Sciatic nerve (tissue), 2 donors: ENCODE measurements around the gene CCDC33. TPM values are rescaled to one million over a fixed set of nuclear protein-coding genes. Genes with fewer than 3 reads are reported as not detected.

ENCODE experiments used
- ATAC-seq: fragments of 200-7000 bp; cut with Tn5 transposase; one replicate; pipeline ENCODE4 v1.9.1; 2020; ENCODE audit warnings: mild to moderate bottlenecking, moderate library complexity
- DNase-seq: peaks from one replicate; pipeline ENCODE4 v3.0.0-alpha.2; 2020; ENCODE audit warnings: low spot score
- intact Hi-C: fragments of 100-400 bp; cut with DNase I; formaldehyde crosslinking; loops from one replicate; pipeline ENCODE4 v1.14.2; 2022
- total RNA-seq: library from RNA; stranded (reverse); fragmentation: NEBNext Ultra II Directional; extraction: Animal tissue kit (Norgen Biotek cat#: 25700); gene quantifications from one replicate; pipeline ENCODE4 v1.2.1, GENCODE V29; 2021
- donor health status: DM: no; HTN: no; CAD: no.
- donor health status: DM: no; HTN: no; CAD: no.

The CCDC33 gene
- total RNA-seq, 1 donor from 2014 or later: not detected

- ATAC-seq: no peak
Measured at GRCh38 chr15:74381190-74381453, 145.0 kb downstream of the CCDC33 start.

DNA sequence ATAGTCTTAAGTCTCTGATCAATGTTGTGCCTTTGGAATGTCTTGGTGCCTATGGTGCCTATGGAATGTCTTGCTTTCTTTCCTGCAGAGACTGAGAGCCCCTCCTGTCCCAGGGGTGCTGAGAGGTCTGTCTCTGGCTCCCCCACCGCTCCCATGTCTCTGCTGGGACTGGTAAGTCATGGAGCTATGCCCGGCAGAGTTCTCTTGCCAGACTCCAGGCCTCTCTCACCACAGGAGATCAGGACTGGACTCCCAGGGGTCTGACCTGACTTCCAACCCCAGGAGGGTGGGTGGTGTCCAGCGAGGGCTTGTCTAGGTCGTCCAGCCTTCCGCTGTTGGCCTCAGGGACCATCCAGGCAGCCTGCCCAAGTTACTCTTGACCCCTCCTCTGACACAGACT, 145.4 kb downstream of the CCDC33 start:
- intact Hi-C loops: loop anchor here (5.0 kb wide), 1 partner anchor 386 kb away; no protein-coding TSS in a partner anchor
- ATAC-seq (no peak), DNase-seq (no peak)

More at GRCh38 chr15:74381190-74381453, 145.0 kb downstream of the CCDC33 start:
- intact Hi-C loops: loop anchor here (5.0 kb wide), 1 partner anchor 386 kb away; no protein-coding TSS in a partner anchor
- DNase-seq: no peak

DNA sequence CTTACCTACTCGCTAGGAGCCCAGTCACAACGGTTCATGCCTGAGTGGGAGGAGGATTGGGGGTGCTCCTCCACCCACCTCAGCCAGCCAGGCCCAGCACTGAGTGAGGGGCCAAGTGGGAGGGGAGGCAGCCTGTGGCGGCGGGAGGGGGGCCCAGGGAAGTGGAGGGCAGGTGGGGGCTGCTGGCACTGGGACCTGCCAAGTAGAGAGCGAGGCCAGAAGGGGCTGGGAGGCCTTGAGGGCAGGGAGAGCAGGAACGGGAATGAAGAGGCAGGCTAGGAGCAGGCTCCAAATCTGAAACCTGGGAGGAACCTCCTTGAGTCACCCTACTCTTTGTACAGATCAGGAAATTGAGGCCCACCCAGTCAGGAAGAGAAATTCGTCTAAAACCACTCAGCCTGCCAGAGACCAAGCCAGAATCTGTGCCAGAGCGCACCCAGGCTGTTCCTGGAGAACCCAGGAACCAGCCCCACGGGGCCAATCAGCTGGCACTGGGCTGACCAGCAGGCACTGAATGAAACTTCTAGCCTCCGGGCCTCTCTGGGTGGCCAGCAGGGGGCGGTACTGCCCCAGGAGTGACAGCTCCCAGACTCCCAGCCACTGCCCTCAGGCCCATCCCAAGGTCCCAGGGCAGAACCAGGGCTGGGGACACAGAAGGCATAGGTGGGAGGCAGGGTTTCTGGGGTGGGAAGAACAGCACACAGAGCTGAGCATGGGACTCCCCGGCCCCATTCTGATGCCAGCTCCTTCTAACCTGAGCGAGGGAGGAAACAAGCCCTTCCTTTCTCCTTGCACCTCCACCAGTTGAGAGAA, 146.1 kb downstream of the CCDC33 start:
- ATAC-seq: peak; percentile 92
- intact Hi-C loops: loop anchor here (2.0 to 5.0 kb wide), 2 partner anchors 55 to 385 kb away; no protein-coding TSS in a partner anchor
- peak; percentile 93 for DNase-seq

DNA sequence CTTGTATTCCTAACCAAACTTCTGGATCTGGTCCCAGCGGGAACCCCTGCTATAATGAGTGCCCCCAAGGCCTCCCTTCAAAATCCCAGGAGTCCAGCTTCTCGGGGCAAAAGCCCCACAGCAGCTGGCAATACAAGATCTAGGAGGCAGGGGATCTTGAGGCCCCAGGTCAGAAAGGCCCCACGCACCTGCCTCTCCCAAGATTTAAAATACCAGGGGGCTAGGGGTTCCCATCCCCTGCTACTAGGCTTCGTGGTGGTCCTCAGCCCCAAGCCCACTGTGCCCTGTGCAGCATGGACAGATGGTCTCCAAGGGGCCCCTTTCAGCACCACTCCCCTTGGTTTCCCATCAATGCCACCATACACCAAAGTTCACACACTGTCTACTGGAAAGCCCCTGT, 147.2 kb downstream of the CCDC33 start:
- DNase-seq (no peak), ATAC-seq (no peak)
- intact Hi-C loops: loop anchor here (2.0 to 5.0 kb wide), 2 partner anchors 54 to 384 kb away; no protein-coding TSS in a partner anchor

DNA sequence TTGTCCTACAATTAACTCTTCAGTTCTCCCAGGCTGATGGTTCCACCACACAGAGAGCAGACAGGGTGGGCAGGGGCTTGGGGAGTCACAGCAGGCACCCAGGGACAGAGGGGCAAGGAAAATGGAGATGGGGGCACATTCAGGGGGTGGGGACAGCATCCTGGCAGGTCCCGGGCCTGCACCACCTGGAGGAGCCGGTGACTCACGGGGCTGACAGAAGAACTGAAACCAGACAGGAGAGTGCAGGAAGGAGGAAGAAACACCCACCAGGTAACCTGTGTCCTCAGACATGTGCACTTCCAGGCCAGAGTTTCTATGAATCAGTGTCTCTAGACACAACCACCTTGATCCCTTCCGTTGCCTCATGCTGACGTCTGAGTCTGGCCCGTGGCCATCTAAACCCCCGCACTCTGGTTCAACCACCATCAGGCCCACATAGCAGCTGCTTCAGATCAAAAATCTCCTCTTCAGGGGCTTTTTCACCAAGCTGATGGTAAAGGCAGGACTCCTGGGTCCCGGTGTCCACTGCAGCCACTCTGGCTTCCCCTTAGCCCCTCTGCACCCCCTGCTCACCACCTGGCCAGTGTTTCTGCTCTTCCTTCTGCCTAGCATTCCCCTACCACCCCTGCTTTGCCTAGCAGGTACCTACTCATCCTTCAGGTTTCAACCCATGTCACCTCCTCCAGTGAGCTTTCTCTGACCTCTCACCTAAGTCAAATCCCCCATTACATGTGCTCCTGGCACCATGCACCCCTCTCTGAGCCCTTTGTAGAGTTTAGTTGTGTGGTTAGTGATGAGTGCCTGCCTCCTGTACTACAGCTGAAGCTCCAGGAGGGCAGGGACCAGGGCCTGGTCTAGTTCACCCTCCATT, 147.8 kb downstream of the CCDC33 start:
- intact Hi-C loops: loop anchor here (2.0 to 5.0 kb wide), 2 partner anchors 53 to 383 kb away; no protein-coding TSS in a partner anchor
- ATAC-seq (no peak), DNase-seq (no peak)

- DNase-seq (no peak), ATAC-seq (no peak)
- intact Hi-C loops: loop anchor here (5.0 kb wide), 1 partner anchor 383 kb away; no protein-coding TSS in a partner anchor
Measured at GRCh38 chr15:74384566-74384880, 148.4 kb downstream of the CCDC33 start.

DNA sequence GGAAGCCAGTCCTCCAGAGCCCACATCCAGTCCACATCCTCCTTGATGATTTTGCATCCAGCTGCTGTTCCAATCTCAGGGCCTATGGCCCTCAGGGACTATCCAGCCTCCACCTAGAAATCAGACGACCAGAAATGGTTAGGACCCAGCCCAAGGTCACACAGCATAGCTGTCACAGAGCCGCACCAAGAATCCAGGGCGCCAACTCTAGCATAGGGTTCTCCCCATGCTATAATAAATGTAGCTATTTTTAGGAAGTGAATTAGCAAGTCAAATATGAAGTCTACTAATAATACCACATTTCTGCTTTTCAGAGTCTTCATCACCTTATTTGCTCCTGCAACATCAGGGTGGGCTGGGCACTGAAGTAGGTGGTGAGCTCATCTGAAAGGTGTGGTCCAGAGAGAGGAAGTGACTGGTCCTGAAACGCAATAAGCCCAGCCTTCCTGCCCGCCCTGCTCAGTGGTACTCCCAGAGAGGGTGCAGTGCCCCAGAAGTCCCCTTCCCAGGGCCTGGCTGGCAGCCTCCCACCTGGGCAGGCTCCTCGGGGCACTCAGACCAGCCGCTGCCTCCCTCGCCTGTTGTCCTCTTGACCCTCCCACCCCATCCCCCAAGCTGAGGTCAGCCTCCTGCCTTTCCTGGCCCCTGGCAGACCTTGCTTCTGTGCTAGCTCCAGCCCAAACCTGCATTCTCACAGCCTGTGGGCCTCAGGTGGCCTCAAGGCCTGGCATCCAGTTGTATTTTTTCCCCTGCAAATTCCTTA, 148.9 kb downstream of the CCDC33 start:
- no peak for DNase-seq
- peak; percentile 14 for ATAC-seq
- intact Hi-C loops: loop anchor here (5.0 kb wide), 1 partner anchor 382 kb away; no protein-coding TSS in a partner anchor

DNA sequence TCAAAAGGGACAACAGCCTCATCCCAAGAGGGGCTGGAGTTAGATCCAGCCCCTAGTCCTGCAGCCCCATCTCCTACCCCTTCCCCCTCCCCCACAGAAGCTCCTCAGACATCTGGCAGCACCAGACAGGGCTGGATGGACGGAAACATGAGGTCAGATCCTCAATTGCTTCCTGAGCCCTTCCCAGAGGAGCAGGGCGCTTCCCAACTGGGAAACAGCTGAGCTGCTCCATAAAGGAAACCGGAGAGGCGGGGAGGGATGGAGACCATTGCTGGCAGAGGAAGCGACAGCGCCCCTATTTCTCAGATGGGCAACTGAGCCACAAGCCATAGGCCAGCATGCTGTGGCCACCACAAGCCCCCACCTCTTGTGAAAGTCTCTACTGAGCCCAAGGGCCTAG, 149.6 kb downstream of the CCDC33 start:
- ATAC-seq (no peak), DNase-seq (no peak)
- intact Hi-C loops: no loop called here

Other genes starting within 250 kb of the CCDC33 start
- gene STOML1, start 244.0 kb upstream of the CCDC33 start, total RNA-seq: 15.2 TPM
- 86.6 TPM for gene PML, start 241.6 kb upstream of the CCDC33 start, total RNA-seq
- 0.98 TPM for gene GOLGA6A, start 153.8 kb upstream of the CCDC33 start, total RNA-seq
- 1.5 TPM for gene ISLR2, start 105.7 kb upstream of the CCDC33 start, total RNA-seq
- 120 TPM for gene ISLR, start 62.6 kb upstream of the CCDC33 start, total RNA-seq
- 0.76 TPM for gene STRA6, start 33.5 kb upstream of the CCDC33 start, total RNA-seq
- 4.3 TPM for gene CYP11A1, start 131.3 kb downstream of the CCDC33 start, total RNA-seq
- gene SEMA7A, start 197.6 kb downstream of the CCDC33 start, total RNA-seq: 30.9 TPM
- gene UBL7, start 224.8 kb downstream of the CCDC33 start, total RNA-seq: 32.0 TPM